ENCODE measurements around the gene DUOX2. TPM values are rescaled to one million over a fixed set of nuclear protein-coding genes. Genes with fewer than 3 reads are reported as not detected.
A peak's percentile ranks its signal among the peaks of the same experiment; 100 is the strongest.

DUOX2 gene
- total RNA-seq, 1 donor from 2014 or later, result not detected

GRCh38 chr15:45118996-45119395 is 5.0 kb upstream of the DUOX2 start:
- no peaks in the 10 kb centered on the region for H3K79me2 ChIP-seq (ENCODE audit: low read depth)
- H3K4me3 Mint-ChIP-seq, result no peak overlapping the region
- H3K4me3 ChIP-seq, result no peak overlapping the region
- peaks cover 8% of the 10 kb centered on the region for H4K20me1 ChIP-seq (ENCODE audit: low read depth)
- peaks cover 12% of the 10 kb centered on the region for H3K4me1 Mint-ChIP-seq
- H3F3A ChIP-seq (ENCODE audit: low read depth), result no peaks in the 10 kb centered on the region
- H3K9ac ChIP-seq, result no peak overlapping the region
- DNase-seq (ENCODE audit: low spot score), result no peak
- no peak for TF ChIP-seq EZH2 (IDR thresholded peaks at IDR 0.05)
- no peak overlapping the region for H3K4me2 ChIP-seq
- peaks cover 43% of the 10 kb centered on the region for H3K27me3 Mint-ChIP-seq (ENCODE audit: insufficient read depth, low read depth)
- no peaks in the 10 kb centered on the region for H3K4me1 ChIP-seq
- no peaks in the 10 kb centered on the region for H3K36me3 ChIP-seq
- peaks cover 97% of the 10 kb centered on the region for H3K27me3 ChIP-seq
- H3K27ac ChIP-seq, result no peak overlapping the region
- peaks cover 2% of the 10 kb centered on the region for H3K9me3 Mint-ChIP-seq
- no peaks in the 10 kb centered on the region for H3K36me3 Mint-ChIP-seq
- H2AFZ ChIP-seq (replicated peaks), result no peak overlapping the region
- no peaks in the 10 kb centered on the region for H3K9me3 ChIP-seq (ENCODE audit: low read depth)
- no peak overlapping the region for H3K27ac Mint-ChIP-seq

DNA sequence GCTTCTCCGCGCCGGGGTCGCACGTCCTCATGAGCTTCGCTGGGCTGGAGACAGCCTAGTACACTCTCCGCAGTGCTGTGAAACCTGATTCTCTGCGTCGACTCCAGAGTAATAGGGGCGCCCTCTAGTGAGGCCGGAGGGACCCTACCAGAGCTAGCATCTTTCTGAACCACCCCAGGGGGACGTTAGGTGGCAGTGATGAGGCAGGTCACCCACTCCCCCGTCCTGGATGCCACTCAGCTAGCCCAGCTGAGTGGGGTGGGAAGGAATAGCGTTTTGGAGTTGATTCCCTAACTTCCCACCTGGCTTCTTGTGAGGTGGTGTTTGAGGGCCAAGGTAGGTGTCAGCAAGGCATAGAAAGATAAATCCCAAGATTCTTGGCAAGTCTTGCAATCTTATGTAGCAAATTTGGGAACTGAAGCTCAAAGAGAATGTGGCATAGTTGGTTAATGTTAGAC is 4.2 kb upstream of the DUOX2 start:
- peaks cover 2% of the 10 kb centered on the region for H3K9me3 Mint-ChIP-seq
- H3K36me3 Mint-ChIP-seq, result no peaks in the 10 kb centered on the region
- H3K4me1 Mint-ChIP-seq, result peaks cover 19% of the 10 kb centered on the region
- no peak for TF ChIP-seq EZH2phosphoT487 (IDR thresholded peaks at IDR 0.05)
- TF ChIP-seq, protein P1, sequence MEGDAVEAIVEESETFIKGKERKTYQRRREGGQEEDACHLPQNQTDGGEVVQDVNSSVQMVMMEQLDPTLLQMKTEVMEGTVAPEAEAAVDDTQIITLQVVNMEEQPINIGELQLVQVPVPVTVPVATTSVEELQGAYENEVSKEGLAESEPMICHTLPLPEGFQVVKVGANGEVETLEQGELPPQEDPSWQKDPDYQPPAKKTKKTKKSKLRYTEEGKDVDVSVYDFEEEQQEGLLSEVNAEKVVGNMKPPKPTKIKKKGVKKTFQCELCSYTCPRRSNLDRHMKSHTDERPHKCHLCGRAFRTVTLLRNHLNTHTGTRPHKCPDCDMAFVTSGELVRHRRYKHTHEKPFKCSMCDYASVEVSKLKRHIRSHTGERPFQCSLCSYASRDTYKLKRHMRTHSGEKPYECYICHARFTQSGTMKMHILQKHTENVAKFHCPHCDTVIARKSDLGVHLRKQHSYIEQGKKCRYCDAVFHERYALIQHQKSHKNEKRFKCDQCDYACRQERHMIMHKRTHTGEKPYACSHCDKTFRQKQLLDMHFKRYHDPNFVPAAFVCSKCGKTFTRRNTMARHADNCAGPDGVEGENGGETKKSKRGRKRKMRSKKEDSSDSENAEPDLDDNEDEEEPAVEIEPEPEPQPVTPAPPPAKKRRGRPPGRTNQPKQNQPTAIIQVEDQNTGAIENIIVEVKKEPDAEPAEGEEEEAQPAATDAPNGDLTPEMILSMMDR (IDR thresholded peaks at IDR 0.05), result peak; percentile 99
- H3K27me3 ChIP-seq, result peaks cover 97% of the 10 kb centered on the region
- peaks cover 52% of the 10 kb centered on the region for H3K27me3 Mint-ChIP-seq (ENCODE audit: insufficient read depth, low read depth)
- no peaks in the 10 kb centered on the region for H3K36me3 ChIP-seq
- H3K27ac ChIP-seq, result no peak overlapping the region
- H3K4me3 Mint-ChIP-seq, result peak overlapping the region; percentile 69
- no peaks in the 10 kb centered on the region for H3F3A ChIP-seq (ENCODE audit: low read depth)
- peak overlapping the region; percentile 60 for H3K4me2 ChIP-seq
- peak; percentile 95 for DNase-seq (ENCODE audit: low spot score)
- no peaks in the 10 kb centered on the region for H3K79me2 ChIP-seq (ENCODE audit: low read depth)
- H2AFZ ChIP-seq (replicated peaks), result no peak overlapping the region
- peak overlapping the region; percentile 29 for H3K4me3 ChIP-seq
- no peaks in the 10 kb centered on the region for H3K9me3 ChIP-seq (ENCODE audit: low read depth)
- H3K9ac ChIP-seq, result no peak overlapping the region
- peaks cover 16% of the 10 kb centered on the region for H4K20me1 ChIP-seq (ENCODE audit: low read depth)
- no peaks in the 10 kb centered on the region for H3K4me1 ChIP-seq
- peak overlapping the region; percentile 13 for H3K27ac Mint-ChIP-seq

DNA sequence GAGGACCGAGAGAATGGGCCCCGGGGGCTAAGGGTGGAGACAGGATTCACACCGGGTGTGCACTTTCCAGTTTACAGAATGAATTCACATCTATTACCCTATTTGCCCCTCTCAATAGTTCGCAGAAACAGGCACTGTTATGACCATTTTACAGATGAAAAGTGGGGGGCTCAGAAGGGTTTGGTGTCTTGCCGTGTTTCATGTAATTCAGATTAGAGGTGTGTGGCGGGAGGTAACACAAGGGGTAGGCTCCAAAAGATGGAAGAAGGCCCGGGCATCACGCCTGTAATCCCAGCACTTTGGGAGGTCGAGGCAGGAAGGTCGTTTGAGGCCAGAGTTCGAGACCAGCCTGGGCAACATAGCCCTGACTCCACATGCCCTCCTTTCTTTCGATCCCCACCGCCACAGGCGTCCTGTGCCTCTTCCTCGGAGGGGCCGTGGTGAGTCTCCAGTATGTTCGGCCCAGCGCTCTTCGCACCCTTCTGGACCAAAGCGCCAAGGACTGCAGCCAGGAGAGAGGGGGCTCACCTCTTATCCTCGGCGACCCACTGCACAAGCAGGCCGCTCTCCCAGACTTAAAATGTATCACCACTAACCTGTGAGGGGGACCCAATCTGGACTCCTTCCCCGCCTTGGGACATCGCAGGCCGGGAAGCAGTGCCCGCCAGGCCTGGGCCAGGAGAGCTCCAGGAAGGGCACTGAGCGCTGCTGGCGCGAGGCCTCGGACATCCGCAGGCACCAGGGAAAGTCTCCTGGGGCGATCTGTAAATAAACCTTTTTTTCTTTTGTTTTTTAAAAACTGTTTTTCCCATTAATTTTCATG is 3.5 kb upstream of the DUOX2 start:
- DNase-seq (ENCODE audit: low spot score), result no peak
- no peak overlapping the region for H3K27ac ChIP-seq
- no peaks in the 10 kb centered on the region for H3K36me3 ChIP-seq
- Mint-ChIP-seq H3K9me3 (peaks cover 2% of the 10 kb centered on the region), H3K36me3 (no peaks in the 10 kb centered on the region), H3K27me3 (ENCODE audit: insufficient read depth, low read depth) (peaks cover 58% of the 10 kb centered on the region), H3K4me1 (peaks cover 19% of the 10 kb centered on the region), H3K4me3 (peak overlapping the region; percentile 69), H3K27ac (peak overlapping the region; percentile 13)
- no peaks in the 10 kb centered on the region for H3K9me3 ChIP-seq (ENCODE audit: low read depth)
- H3K27me3 ChIP-seq, result peaks cover 97% of the 10 kb centered on the region
- H3F3A ChIP-seq (ENCODE audit: low read depth), result no peaks in the 10 kb centered on the region
- peaks cover 20% of the 10 kb centered on the region for H4K20me1 ChIP-seq (ENCODE audit: low read depth)
- TF ChIP-seq EZH2 (IDR thresholded peaks at IDR 0.05) (peak; percentile 13), EZH2phosphoT487 (IDR thresholded peaks at IDR 0.05) (peak; percentile 5)
- TF ChIP-seq, protein P1 (IDR thresholded peaks at IDR 0.05), result no peak
- no peaks in the 10 kb centered on the region for H3K79me2 ChIP-seq (ENCODE audit: low read depth)
- H3K9ac ChIP-seq, result no peak overlapping the region
- H3K4me1 ChIP-seq, result no peaks in the 10 kb centered on the region
- peak overlapping the region; percentile 29 for H3K4me3 ChIP-seq
- H2AFZ ChIP-seq (replicated peaks), result no peak overlapping the region
- peak overlapping the region; percentile 60 for H3K4me2 ChIP-seq
